Mesodermal cell (in vitro differentiated cells): ENCODE results near the gene KRT27.
"Not testable (repeated sequence)": the region's sequence is repeated elsewhere in the genome, so short reads cannot be mapped to it uniquely, and the experiment has no call there.

Experiments
- H3K27ac ChIP-seq: 2 replicates; pipeline ENCODE4 v1.7.0; 2013; ENCODE audit warnings: mild to moderate bottlenecking, low read depth, low read length, moderate library complexity; ENCODE audit not compliant: severe bottlenecking
- H3K36me3 ChIP-seq: 2 replicates; pipeline ENCODE4 v1.7.1; 2013; ENCODE audit warnings: mild to moderate bottlenecking, low read length, moderate library complexity; ENCODE audit not compliant: control insufficient read depth, insufficient read depth
- H3K4me1 ChIP-seq: one replicate; pipeline ENCODE4 v1.7.1; 2013; ENCODE audit warnings: mild to moderate bottlenecking, low read length; ENCODE audit not compliant: insufficient read depth, control insufficient read depth, poor library complexity, severe bottlenecking
- H3K4me3 ChIP-seq: 2 replicates; pipeline ENCODE4 v1.7.0; 2013; ENCODE audit warnings: low read length, control low read depth, mild to moderate bottlenecking; ENCODE audit not compliant: insufficient read depth, poor library complexity, severe bottlenecking; ENCODE audit errors: extremely low read depth
- H3K9me3 ChIP-seq: 2 replicates; pipeline ENCODE4 v1.7.1; 2013; ENCODE audit warnings: mild to moderate bottlenecking, low read length, moderate library complexity; ENCODE audit not compliant: control insufficient read depth
- WGBS, 2 experiments: methylation state at CpG; one replicate each; pipeline ENCODE4 v1.1.5; 2013; ENCODE audit warnings: missing lambda C conversion rate in 2 of 2; ENCODE audit not compliant: insufficient coverage in 2 of 2; 5-methylcytosine and 5-hydroxymethylcytosine counted together

KRT27 gene

GRCh38 chr17:40760105-40761016 is 22.0 kb downstream of the KRT27 start:
- H3K27ac ChIP-seq = no peak overlapping the region
- H3K36me3 ChIP-seq = no peaks in the 10 kb centered on the region
- H3K4me3 ChIP-seq = no peak overlapping the region
- H3K9me3 ChIP-seq = peaks cover 11% of the 10 kb centered on the region
- WGBS, 2 experiments = no CpG with 5 or more reads among the region's 1 CpG
- H3K4me1 ChIP-seq = no peaks in the 10 kb centered on the region

- Histone ChIP-seq H3K4me1 (no peaks in the 10 kb centered on the region), H3K27ac (no peak within 1 kb of the TSS), H3K9me3 (peaks cover 4% of the 10 kb centered on the region), H3K4me3 (no peak within 1 kb of the TSS), H3K36me3 (no peaks in the 10 kb centered on the region)
- 90 to 100% methylated on average over 3 of the region's 4 CpGs for WGBS, 2 experiments
Observed at GRCh38 chr17:40755231-40755630, 27.1 kb downstream of the KRT27 start, which contains the start of gene KRT25. KRT25 (minus strand) TSS chr17:40755331; CDS start chr17:40755271, 60 bp downstream.

GRCh38 chr17:40753804-40754203 is 28.5 kb downstream of the KRT27 start:
- WGBS, 2 experiments = 80% methylated on average over 1 of the region's 3 CpGs; no CpG with 5 or more reads in 1 of the 2 experiments

GRCh38 chr17:40751065-40751464 is 31.3 kb downstream of the KRT27 start:
- no peaks in the 10 kb centered on the region for H3K4me1 ChIP-seq
- WGBS, 2 experiments = 87 to 89% methylated on average over 12 to 13 of the region's 14 CpGs
- no peak overlapping the region for H3K4me3 ChIP-seq
- H3K27ac ChIP-seq = no peak overlapping the region
- H3K9me3 ChIP-seq = no peaks in the 10 kb centered on the region
- no peaks in the 10 kb centered on the region for H3K36me3 ChIP-seq

More at GRCh38 chr17:40753804-40754203, 28.5 kb downstream of the KRT27 start:
- no peaks in the 10 kb centered on the region for H3K36me3 ChIP-seq
- H3K27ac ChIP-seq = no peak overlapping the region
- H3K4me3 ChIP-seq = no peak overlapping the region
- H3K9me3 ChIP-seq = no peaks in the 10 kb centered on the region
- H3K4me1 ChIP-seq = no peaks in the 10 kb centered on the region

GRCh38 chr17:40750391-40750790 is 32.0 kb downstream of the KRT27 start:
- H3K9me3 ChIP-seq = no peaks in the 10 kb centered on the region
- no peak overlapping the region for H3K27ac ChIP-seq
- no peaks in the 10 kb centered on the region for H3K36me3 ChIP-seq
- no peak overlapping the region for H3K4me3 ChIP-seq
- no peaks in the 10 kb centered on the region for H3K4me1 ChIP-seq
- 69 to 83% methylated on average over 2 of the region's 6 CpGs for WGBS, 2 experiments

- H3K4me3 ChIP-seq, H3K36me3 ChIP-seq, H3K9me3 ChIP-seq, H3K27ac ChIP-seq, H3K4me1 ChIP-seq: not testable (repeated sequence)
- no CpG with 5 or more reads among the region's 1 CpG for WGBS, 2 experiments
Observed at GRCh38 chr17:40748666-40749065, 33.7 kb downstream of the KRT27 start.

GRCh38 chr17:40738553-40738952 is 43.8 kb downstream of the KRT27 start:
- peaks cover 11% of the 10 kb centered on the region for H3K9me3 ChIP-seq
- no peaks in the 10 kb centered on the region for H3K4me1 ChIP-seq
- H3K4me3 ChIP-seq = no peak overlapping the region
- WGBS, 2 experiments = 53 to 76% methylated on average over 4 of the region's 4 CpGs
- no peak overlapping the region for H3K27ac ChIP-seq
- no peaks in the 10 kb centered on the region for H3K36me3 ChIP-seq

GRCh38 chr17:40735016-40735415 is 47.3 kb downstream of the KRT27 start:
- Histone ChIP-seq H3K9me3 (peaks cover 11% of the 10 kb centered on the region), H3K4me1 (no peaks in the 10 kb centered on the region), H3K4me3 (no peak overlapping the region), H3K36me3 (no peaks in the 10 kb centered on the region), H3K27ac (no peak overlapping the region)
- 67% methylated on average over 1 of the region's 1 CpG; no CpG with 5 or more reads in 1 of the 2 experiments for WGBS, 2 experiments

GRCh38 chr17:40734018-40734417 is 48.3 kb downstream of the KRT27 start:
- WGBS, 2 experiments = 91 to 100% methylated on average over 4 to 5 of the region's 6 CpGs
- H3K36me3 ChIP-seq = no peaks in the 10 kb centered on the region
- H3K4me1 ChIP-seq = no peaks in the 10 kb centered on the region
- H3K27ac ChIP-seq = no peak overlapping the region
- H3K4me3 ChIP-seq = no peak overlapping the region
- H3K9me3 ChIP-seq = peaks cover 11% of the 10 kb centered on the region

GRCh38 chr17:40730970-40731369 is 51.4 kb downstream of the KRT27 start:
- Histone ChIP-seq H3K36me3 (no peaks in the 10 kb centered on the region), H3K9me3 (peaks cover 11% of the 10 kb centered on the region), H3K4me3 (no peak overlapping the region), H3K4me1 (no peaks in the 10 kb centered on the region), H3K27ac (no peak overlapping the region)
- 50% methylated on average over 1 of the region's 1 CpG for WGBS, 2 experiments
